HG03103 (cell line): Measurements from ENCODE around the gene DLEC1.

Experiments used
- ATAC-seq: cut with Tn5 transposase; IDR thresholded peaks from one replicate; pipeline ENCODE4 v1.9.1; 2021; ENCODE audit warnings: low read depth; ENCODE audit not compliant: unreplicated experiment

DLEC1 gene

DNA sequence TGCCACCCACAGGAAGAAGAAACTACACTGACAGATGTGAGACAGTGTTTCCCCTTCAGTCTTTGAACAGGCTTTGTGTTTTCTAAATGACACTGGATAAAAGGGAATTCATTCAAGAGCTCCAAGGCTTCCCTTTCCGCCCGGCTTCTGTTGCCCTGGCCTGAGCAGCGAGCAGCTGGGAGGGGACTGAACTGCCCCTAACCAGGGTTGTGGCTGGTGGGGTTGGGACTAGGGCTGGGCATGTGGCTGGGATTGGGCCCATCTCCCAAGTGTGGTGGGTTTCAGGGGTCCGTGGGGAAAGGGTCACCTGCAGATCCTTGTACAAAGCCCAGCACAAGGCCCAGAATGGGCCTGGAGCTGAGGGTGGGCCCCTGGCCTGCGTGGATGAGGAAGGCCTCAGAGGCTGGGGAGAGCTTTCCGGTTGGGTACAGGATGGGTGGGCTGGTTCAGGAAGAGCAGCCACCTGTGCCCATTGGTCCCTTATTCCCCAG is 38.0 kb upstream of the DLEC1 start:
- ATAC-seq, result no peak

DNA sequence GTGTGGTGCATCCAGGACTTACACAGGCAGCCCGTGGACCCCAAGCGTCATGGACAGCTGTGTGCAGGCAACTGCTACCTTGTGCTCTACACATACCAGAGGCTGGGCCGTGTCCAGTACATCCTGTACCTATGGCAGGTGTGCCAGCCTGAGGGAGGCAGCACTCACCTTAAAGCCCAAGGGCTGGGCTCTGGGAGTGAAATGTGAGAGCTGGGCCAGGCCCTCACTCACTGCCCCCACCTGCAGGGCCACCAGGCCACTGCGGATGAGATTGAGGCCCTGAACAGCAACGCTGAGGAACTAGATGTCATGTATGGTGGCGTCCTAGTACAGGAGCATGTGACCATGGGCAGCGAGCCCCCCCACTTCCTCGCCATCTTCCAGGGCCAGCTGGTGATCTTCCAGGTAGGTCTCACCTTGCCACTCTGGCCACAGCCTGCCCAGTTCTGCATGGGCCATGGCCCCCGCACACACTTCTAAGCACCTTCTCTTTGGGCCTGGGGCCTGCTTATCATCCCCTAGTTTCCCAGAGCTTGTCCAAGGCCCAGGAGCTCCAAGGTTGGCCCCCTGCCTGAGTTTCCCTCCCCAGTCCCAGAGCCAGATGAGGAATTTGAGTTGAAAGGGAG is 37.4 kb upstream of the DLEC1 start:
- no peak for ATAC-seq

- ATAC-seq, result no peak
These were observed 36.6 kb upstream of the DLEC1 start for GRCh38 chr3:38002291-38002876.

DNA sequence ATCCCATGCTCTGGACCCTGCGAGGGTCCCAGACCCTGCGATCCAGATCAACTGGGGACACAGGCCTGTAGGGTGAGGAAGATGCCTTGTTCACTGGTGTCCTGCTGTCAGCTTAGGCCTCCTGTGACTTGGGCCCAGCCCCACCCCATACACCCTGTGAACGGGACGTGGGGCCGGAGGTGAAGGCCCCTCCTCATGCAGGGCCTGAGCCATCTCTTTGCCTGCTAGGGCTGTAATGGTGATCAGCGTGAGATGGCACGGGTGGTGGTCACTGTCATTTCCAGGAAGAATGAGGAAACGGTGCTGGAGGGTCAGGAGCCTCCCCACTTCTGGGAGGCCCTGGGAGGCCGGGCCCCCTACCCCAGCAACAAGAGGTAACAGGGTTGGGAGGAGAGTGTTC is 36.1 kb upstream of the DLEC1 start:
- ATAC-seq, result no peak

DNA sequence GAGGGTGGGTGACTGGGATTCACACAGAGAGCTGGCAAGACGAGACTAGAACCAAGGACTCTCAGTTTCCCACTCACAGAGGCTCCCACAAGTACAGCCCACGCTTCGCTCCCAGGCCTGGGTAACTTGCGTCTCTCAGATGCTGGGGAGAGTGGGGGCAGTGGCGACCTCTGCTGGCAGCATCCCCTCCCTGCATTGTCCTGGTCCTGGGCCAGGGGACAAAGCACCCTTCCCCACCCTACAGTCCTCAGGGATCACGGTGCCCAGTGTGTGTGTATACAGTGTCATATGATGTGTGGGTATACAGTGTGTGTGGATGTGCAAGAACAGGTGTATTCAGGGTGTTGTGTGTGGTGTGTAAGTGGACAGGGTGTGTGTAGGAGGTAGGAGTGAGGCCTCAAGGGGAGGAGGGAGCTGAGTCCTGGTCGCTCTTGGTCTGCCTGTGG is 35.6 kb upstream of the DLEC1 start:
- no peak for ATAC-seq

- no peak for ATAC-seq
These were observed 35.1 kb upstream of the DLEC1 start for GRCh38 chr3:38003817-38004414.

DNA sequence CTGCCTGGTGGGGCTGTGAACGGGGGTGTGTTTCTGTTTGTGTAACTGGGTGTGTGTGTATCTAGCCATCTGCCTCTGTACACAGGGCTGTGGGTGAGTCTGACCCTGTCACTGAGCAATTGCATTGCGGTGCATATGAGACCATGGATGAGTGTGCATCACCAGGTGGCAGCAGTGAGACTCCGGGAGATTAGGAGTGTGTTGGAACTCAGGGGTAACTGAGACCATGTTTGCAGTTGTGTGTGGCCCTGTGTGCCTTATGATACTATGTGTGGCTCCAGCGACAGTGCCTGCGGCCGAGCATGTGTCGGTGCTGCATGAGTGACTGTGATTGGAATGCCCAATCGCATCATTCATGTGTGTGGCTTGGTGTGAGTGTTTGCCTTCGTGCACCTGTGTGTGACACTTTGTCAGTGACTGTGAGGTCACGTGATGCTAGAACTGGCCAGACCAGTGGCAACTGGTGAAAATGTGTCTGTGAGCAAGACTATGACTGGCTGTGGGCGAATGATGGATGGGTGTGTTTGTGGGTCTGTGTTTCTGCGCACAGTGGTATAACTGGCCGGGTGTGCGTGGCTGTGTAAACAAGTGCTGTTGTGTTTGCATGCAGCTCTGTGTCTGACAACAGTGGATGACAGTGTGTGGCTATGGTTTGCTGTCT is 34.5 kb upstream of the DLEC1 start:
- no peak for ATAC-seq

DNA sequence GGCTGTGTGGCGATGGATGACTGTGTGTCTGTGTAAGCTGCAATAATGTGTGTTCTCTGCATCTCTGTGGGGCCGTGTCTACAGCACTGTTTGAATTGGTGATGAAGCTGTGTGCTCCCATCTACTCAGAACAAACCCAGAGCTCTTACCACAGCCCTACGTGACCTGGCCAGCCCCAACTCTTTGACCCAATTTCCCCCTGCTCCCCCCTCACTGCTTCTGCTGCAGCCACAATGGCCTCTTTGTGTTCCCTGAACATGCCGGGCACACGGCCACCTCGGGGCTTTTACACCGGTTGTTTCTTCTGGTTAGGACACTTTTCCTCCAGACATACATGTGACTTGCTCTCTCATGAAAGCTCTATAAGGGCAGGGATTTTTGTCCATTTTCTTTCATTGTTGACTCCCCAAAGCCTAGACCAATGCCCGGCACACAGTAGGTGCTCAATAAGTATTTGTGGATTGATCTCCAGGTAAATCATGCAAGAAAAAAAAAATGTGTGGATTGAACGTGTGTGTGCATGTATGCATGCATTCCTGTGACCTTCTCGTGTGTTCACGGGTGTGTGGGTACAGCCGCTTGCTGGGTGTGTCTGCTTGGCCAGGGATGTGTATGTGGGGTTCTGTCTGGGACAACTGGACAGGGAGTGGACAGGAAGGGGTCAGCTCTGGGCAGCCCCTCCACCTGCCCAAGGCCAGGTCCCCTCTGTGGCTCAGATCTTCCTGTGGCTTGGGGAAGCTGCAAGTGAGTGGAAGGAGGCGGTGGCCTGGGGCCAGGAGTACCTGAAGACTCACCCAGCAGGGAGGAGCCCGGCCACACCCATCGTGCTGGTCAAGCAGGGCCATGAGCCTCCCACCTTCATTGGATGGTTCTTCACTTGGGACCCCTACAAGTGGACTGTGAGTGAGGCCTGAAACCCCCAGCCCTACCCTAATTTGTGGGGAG is 33.7 kb upstream of the DLEC1 start:
- ATAC-seq, result no peak

DNA sequence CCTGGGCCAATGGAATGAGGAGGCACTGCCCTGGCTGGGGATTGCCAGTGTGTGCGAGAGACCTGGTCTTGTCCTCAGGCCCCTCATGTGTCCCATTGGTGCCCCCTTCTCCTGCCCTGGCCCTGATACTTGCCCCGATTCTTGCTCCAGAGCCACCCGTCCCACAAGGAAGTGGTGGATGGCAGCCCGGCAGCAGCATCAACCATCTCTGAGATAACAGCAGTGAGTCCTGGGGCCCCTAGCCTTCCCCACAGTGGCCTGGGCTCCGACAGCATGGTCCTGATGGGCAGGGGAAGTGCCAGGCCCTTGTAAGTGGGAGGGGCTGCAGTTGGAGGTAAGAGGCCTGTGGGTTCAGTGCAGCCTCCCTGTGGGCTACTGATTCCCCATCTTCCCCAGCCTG is 33.0 kb upstream of the DLEC1 start:
- ATAC-seq, result no peak

DNA sequence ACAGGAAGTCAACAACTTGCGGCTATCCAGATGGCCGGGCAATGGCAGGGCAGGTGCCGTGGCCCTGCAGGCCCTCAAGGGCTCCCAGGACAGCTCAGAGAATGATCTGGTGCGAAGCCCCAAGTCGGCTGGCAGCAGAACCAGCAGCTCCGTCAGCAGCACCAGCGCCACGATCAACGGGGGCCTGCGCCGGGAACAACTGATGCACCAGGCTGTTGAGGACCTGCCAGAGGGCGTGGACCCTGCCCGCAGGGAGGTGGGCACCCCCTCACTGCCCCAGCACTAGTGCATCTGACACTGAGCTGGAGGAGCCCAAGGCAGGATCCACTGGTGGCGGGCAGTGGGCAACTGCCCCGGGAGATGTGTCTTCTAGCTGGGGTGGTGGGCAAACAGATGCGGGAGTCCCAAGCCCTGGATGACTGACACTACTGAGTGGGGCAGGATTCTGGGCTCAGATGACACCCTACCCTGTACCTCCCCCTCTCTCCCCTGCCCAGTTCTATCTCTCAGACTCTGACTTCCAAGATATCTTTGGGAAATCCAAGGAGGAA is 32.5 kb upstream of the DLEC1 start:
- no peak for ATAC-seq

GRCh38 chr3:38007754-38008090 is 31.3 kb upstream of the DLEC1 start:
- ATAC-seq, result no peak

- no peak for ATAC-seq
These were observed 30.8 kb upstream of the DLEC1 start for GRCh38 chr3:38008191-38008701.

DNA sequence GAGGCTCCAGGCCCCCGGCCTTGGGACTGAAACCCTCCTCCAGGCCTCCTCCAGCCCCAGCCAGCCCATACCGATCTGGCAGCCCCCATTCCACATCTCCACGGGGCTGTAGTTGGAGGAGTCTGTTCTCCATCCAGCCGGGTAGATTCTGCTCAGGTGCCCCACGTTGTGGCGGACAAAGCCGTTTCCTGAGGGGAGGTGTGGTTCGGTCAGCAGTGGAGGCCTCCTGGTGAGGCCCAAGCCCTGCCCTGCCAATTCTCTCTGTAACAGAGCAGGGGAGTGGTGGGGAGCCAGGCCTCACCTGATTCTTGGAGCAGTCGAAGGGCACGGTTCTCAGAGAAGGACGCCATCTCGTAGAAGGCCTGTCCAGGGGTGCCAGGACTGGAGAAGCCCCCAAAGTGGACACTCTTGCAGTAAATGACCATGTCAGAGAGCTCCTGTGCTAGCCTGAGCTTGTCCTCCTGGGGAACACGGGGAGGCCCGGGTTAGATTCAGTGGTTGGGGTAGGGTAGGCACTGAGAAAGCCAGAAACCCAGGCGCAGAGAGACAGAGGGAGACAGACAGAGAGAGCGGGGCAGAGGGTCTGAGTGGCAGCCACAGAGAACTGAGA is 29.9 kb upstream of the DLEC1 start:
- no peak for ATAC-seq

- ATAC-seq, result no peak
These were observed 29.0 kb upstream of the DLEC1 start for GRCh38 chr3:38009807-38010591.

- ATAC-seq, result no peak
These were observed 27.9 kb upstream of the DLEC1 start for GRCh38 chr3:38011111-38011510.

GRCh38 chr3:38015485-38015884 is 23.5 kb upstream of the DLEC1 start:
- ATAC-seq, result no peak

- ATAC-seq, result no peak
These were observed 23.0 kb upstream of the DLEC1 start for GRCh38 chr3:38015984-38016383.

DNA sequence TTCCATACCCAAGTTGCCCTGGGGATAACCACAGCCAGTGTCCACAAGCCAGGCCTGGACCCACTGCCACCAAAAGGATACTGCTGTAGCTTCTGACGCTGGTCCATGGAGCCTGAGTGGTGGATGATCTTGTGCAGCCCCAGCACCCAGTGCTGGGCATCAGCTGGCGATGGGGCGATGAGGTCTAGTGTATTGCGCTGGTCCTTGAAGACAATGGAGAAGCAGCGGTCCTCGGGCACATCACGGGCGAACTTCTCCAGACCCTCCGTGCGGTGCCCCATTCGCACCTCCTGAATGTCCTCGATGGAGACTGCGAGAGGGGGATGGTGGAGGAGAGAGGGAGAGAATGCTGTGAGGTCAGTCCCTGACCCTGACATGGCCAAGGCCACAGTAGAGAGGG is 22.6 kb upstream of the DLEC1 start:
- ATAC-seq, result no peak

DNA sequence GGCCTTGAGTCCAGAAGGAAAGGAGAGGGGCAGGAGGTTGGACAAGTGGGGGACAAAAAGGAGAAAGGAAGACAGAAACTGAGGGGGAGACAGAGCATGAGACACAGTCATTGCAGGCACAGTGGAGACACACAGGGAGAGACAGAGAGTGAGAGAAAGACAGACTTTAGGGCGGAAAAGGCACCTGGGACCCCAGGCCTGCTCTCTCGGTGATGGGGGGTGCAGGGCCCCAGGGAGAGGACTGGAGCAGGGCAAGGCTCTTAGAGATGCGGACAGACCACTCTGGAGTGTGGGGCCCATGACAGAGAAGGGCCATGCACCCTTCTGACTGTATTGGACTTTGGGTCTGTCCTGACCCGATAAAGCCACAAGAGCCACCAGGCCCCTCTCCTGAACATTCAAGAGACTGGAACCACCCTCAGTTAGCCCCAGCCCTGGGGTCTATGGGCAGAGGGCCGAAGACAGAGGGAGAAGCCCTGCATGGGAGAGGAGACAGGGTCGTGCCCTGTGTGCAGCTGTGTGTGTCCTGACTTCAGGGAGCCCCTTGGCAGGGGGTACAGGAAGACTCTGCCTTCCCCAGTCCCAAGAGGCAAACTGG is 22.1 kb upstream of the DLEC1 start:
- no peak for ATAC-seq
